HG02852 (cell line): ENCODE data around the gene SHISA7.
A peak's percentile ranks its signal among the peaks of the same experiment; 100 is the strongest.
"Not testable (repeated sequence)": the region's sequence is repeated elsewhere in the genome, so short reads cannot be mapped to it uniquely, and the experiment has no call there.

ENCODE experiments used
- ATAC-seq: cut with Tn5 transposase; IDR thresholded peaks from one replicate; pipeline ENCODE4 v1.9.1; 2021; ENCODE audit warnings: mild to moderate bottlenecking, moderate library complexity; ENCODE audit not compliant: unreplicated experiment

Gene SHISA7

DNA sequence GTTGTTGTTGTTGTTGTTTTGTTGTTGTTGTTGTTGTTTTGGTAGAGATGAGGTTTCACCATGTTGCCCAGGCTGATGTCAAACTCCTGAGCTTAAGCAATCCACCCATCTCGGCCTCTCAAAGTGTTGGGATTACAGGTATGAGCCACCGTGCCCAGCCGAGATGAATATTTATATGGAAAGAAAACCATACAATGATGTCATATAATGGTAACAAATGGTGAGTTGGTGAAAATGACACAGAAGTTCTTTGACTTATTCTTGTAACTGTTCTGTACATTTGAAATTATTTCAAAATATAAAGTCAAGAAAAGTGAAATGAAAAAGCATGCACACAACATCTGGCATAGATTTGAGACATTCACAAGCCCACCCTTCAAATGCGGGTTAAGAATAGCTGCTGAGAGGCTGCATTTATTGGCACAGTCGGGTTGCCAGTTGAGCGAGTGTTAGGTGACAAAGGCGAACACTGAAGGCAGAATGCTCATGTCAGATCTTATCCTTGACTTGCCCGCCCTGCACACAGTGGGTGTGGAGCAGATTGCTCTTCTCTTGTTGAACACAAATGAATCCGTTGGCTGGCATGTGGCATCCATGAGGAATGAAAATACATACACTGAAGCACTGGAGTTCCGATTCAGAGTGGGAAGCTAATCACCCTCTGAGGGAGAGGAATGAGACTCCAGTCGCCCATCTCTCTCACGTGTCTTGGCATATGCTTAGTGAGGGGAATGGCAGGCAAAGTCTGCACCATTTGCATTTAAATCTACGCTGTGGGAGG lies 19.7 kb downstream of the SHISA7 start:
- no peak for ATAC-seq

DNA sequence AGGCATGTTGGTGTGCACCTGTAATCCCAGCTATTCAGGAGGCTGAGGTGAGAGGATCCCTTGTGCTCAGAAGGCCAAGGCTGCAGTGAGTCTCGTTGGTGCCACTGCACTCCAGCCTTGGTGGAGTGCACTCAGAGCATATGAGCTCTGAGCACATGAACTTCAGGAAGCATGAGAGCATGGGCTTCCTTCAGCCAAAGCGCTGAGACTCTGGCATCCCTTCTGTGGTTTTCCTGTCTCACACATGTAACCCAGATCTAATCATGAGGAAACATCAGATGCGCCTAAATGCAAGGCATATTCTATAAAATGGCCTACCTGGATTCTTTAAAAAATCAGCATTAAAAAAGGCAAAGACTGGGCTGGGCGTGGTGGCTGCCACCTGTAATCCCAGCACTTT lies 21.8 kb downstream of the SHISA7 start:
- ATAC-seq = not testable (repeated sequence)

GRCh38 chr19:55419624-55420236 lies 23.4 kb downstream of the SHISA7 start:
- no peak for ATAC-seq

- no peak for ATAC-seq
Measured at GRCh38 chr19:55419103-55419502, 24.0 kb downstream of the SHISA7 start.

DNA sequence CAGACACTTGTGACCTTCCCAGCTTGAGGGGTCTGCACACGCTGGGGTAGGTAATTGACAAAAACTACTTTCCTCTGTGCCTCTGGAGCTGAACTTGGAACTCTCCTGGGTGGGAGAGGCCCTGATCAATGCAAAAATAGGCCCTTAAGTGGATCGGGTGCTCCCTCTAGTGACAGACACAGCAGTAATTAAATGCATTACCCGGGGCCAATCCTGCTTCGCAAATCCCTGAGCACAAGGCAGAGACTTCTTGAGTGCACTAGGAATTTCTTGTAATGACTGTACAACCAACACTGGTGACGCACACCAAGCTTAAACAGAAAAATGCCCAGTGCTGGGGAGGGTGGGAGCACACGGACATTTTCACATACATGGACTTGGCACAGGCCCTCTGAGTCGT lies 24.9 kb downstream of the SHISA7 start:
- ATAC-seq = no peak

DNA sequence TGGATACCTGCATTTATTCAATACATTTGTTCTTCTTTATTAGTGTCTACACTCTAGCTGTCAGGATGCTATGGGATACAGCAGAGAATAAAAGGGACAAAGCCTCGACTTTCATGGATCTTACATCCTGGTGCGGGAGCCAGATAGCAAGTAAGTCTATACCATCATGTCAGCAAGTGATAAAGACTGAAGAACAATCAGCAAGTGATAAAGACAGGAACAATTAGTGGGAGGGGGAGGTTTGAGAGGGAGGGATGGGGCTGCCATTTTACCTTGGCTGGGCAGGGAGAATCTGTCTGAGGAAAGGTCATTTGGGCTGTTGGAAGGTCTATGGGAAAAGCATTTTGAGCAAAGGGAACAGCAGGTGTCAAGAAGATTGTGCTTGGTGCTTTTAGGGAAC lies 32.9 kb downstream of the SHISA7 start:
- ATAC-seq = no peak

DNA sequence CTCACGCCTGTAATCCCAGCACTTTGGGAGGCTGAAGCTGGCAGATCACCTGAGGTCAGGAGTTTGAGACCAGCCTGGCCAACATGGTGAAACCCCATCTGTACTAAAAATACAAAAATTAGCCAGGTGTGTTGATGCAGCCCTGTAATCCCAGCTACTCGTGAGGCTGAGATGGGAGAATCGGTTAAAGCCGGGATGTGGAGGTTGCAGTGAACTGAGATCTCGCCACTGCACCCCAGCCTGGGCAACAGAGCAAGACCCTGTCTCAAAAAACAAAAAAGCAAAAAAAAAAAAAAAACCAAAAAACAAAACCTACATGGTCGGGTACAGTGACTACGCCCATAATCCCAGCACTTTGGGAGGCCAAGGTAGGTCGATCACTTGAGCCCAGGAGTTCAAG lies 33.9 kb downstream of the SHISA7 start:
- ATAC-seq = not testable (repeated sequence)

DNA sequence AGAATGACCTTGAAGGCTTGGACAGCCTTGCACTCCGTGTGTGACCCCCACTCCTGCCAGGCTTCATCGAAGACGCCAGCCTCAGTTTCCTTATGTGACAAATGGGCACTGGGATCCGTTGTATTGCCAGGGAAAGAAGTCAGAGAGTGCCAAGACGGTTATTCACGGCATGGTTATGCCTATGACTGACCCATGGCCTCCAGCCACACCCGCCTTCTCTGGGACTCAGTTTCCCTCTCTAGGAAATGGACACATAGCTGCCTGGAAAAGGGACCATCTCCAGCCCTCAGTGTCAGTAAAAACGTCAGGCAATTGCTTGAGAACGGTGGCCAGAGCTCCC lies 34.6 kb downstream of the SHISA7 start:
- no peak for ATAC-seq

- peak; percentile 76 for ATAC-seq
Measured at GRCh38 chr19:55407800-55408532, 35.1 kb downstream of the SHISA7 start.

DNA sequence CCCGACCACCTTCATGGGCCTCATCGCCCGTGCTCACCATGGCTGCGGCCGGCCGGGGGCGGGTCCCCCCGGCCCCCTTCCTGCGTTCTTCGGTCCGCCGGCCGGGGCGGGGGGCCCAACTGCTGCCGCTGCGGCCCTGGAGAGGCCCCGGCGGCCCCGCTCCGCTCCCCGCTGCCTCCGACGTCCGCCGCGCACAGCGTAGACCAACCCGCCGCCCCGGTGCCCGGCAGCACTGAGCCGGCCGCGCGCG lies 35.6 kb downstream of the SHISA7 start, which contains the start of gene UBE2S:
Gene UBE2S, minus strand, starts transcription at position 239 of the 250 bp plus-strand sequence. Its CDS starts 199 bp downstream, at position 40.
- ATAC-seq = peak; percentile 16

GRCh38 chr19:55406826-55407549 lies 36.1 kb downstream of the SHISA7 start:
- ATAC-seq = no peak

DNA sequence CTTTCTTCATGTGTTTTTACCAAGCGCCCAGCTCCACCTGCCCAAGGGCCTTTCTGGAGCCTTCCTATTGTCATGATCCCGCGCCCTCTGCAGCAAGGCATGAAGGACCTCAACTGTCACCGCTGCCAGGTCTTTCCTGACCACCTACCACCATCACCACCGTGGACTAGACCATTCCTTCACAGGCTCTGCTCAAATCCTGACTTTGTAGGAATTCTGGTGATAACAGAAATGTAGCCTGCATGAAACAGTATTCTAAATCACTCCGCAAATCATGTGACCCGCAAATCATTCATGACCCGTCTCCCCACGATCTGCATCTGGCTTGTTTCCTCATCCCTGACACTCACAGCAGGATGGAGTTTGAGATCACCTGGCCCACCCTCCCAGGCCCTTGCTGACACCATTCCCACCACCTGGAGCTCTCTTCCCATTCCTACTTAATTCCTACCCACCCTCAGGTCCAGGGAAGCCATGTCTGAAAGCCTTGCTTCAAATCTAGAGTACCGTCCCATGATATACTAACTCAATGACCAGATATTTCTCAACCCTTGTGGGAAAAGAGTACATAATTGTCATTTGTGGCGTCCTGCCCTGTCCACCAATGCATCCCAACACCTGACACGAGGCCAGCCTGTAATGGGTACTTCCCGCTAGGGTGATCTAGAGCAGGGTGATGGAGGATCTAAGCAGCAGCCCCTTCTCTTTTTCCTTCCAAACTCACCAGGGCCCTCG lies 36.8 kb downstream of the SHISA7 start:
- no peak for ATAC-seq

GRCh38 chr19:55405638-55406037 lies 37.5 kb downstream of the SHISA7 start:
- no peak for ATAC-seq

- ATAC-seq = no peak
Measured at GRCh38 chr19:55402509-55402908, 40.6 kb downstream of the SHISA7 start.

- not testable (repeated sequence) for ATAC-seq
Measured at GRCh38 chr19:55401390-55401789, 41.7 kb downstream of the SHISA7 start.

GRCh38 chr19:55400281-55401087 lies 42.6 kb downstream of the SHISA7 start:
- ATAC-seq = no peak

DNA sequence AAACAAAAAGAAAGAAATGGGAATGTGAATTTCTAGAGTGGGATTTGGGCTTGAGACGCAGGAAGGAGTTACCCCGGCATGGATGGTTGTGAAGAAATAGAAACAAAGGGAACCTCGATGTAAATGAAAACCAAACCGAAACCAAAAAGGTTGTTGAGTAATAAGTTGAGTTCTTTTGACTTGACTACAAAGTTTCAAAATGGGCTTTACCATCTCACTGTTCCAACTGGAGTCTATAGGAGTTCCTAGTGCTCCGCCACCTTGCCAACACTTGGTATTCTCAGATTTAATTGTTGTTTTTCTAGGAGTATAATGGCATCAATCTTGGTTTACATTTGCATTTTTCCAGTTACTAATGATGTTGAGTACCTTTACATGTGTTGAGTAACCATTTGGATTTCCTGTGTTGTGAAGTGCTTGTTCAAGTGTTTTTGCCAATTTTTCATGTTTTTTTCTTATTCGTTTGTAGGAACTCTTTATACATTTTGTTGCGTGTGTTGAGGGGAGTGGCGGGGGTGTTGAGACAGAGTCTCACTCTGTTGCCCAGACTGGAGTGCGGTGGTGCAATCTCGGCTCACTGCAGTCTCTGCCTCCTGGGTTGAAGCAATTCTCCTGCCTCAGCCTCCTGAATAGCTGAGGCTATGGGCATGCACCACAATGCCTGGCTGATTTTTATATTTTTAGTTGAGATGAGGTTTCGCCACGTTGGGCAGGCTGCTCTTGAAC lies 44.7 kb downstream of the SHISA7 start:
- ATAC-seq = no peak

- no peak for ATAC-seq
Measured at GRCh38 chr19:55392820-55393761, 50.0 kb downstream of the SHISA7 start.
